ENCODE data around the gene ADA. TPM values are rescaled to one million over a fixed set of nuclear protein-coding genes. Genes with fewer than 3 reads are reported as not detected.

The ADA gene
- polyA plus RNA-seq, 1 of the 3 experiments (the other 2 are of a cell fraction): 25.7 TPM

GRCh38 chr20:44606725-44607441 lies 44.6 kb downstream of the ADA start:
- H2AFZ ChIP-seq (ENCODE audit: low read depth): no peak overlapping the region
- POLR2A ChIA-PET: no interaction called here
- H3K36me3 ChIP-seq (replicated peaks in 1 of 2; ENCODE audit: control insufficient read depth in 1 of 2, insufficient read depth in 2 of 2, low read length in 1 of 2): no peaks in the 10 kb centered on the region
- no peak overlapping the region for H3K9ac ChIP-seq
- no peaks in the 10 kb centered on the region for H3K9me3 ChIP-seq
- H3K4me2 ChIP-seq: no peak overlapping the region
- no peak overlapping the region for H3K4me3 ChIP-seq (ENCODE audit: low read depth in 2 of 2, low read length in 1 of 2)
- no peaks in the 10 kb centered on the region for H3K9me2 ChIP-seq
- no peaks in the 10 kb centered on the region for H3K27me3 ChIP-seq (ENCODE audit: insufficient read depth)
- DNase-seq: no peak
- no peak overlapping the region for H3K27ac ChIP-seq (ENCODE audit: low read depth in 2 of 2, low read length in 1 of 2)
- CTCF ChIA-PET: no interaction called here
- H3K79me2 ChIP-seq (ENCODE audit: insufficient read depth): peaks cover 27% of the 10 kb centered on the region
- peaks cover 10 to 11% of the 10 kb centered on the region in 2 experiments; a peak in 3 of 4 replicates for H3K4me1 ChIP-seq (ENCODE audit: control insufficient read depth in 1 of 2, insufficient read depth in 2 of 2, low read depth in 1 of 2, low read length in 1 of 2)
- TF ChIP-seq MAX (IDR thresholded peaks at IDR 0.05; ENCODE audit: low read depth) (no peak), YY1 (IDR thresholded peaks at IDR 0.05; ENCODE audit: low read depth) (no peak), FOSL2 (IDR thresholded peaks at IDR 0.05; ENCODE audit: borderline replicate concordance, low read depth) (no peak)
- WGBS (ENCODE audit: low lambda C conversion rate): 91% methylated on average over 5 of the region's 5 CpGs
- no peaks in the 10 kb centered on the region for H4K20me1 ChIP-seq (ENCODE audit: insufficient read depth)
- peaks cover 11% of the 10 kb centered on the region for H3F3A ChIP-seq (replicated peaks; ENCODE audit: insufficient read depth)

- Histone ChIP-seq H3K4me1 (ENCODE audit: control insufficient read depth in 1 of 2, insufficient read depth in 2 of 2, low read depth in 1 of 2, low read length in 1 of 2) (peaks cover 12 to 39% of the 10 kb centered on the region in 2 experiments), H3K27me3 (ENCODE audit: insufficient read depth) (no peaks in the 10 kb centered on the region), H3K9ac (no peak overlapping the region), H2AFZ (ENCODE audit: low read depth) (no peak overlapping the region), H3K79me2 (ENCODE audit: insufficient read depth) (peaks cover 26% of the 10 kb centered on the region), H3K4me2 (no peak overlapping the region), H4K20me1 (ENCODE audit: insufficient read depth) (no peaks in the 10 kb centered on the region), H3K36me3 (replicated peaks in 1 of 2; ENCODE audit: control insufficient read depth in 1 of 2, insufficient read depth in 2 of 2, low read length in 1 of 2) (no peaks in the 10 kb centered on the region), H3K9me2 (no peaks in the 10 kb centered on the region), H3K9me3 (no peaks in the 10 kb centered on the region), H3K27ac (ENCODE audit: low read depth in 2 of 2, low read length in 1 of 2) (no peak overlapping the region; a peak in 1 of 4 replicates), H3K4me3 (ENCODE audit: low read depth in 2 of 2, low read length in 1 of 2) (no peak overlapping the region), H3F3A (replicated peaks; ENCODE audit: insufficient read depth) (peaks cover 13% of the 10 kb centered on the region)
- CTCF ChIA-PET: interaction anchor here (1.4 to 2.0 kb wide), 6 partner anchors 16 to 219 kb away, joined by 3 to 7 read pairs (median 4); partner anchors contain the start of gene SERINC3
- WGBS (ENCODE audit: low lambda C conversion rate): 91% methylated on average over 7 of the region's 8 CpGs
- TF ChIP-seq PBX3 (IDR thresholded peaks at IDR 0.05) (no peak), CTCF (IDR thresholded peaks at IDR 0.05) (peak; percentile 14; the same call in 1 of the 2 replicates)
- DNase-seq: no peak
- POLR2A ChIA-PET: no interaction called here
Measured at GRCh38 chr20:44603327-44603726, 48.2 kb downstream of the ADA start.

- CTCF ChIA-PET: interaction anchor here (1.3 to 2.0 kb wide), 2 partner anchors 8 to 80 kb away, joined by 5 to 7 read pairs; partner anchors contain the start of gene SERINC3
- no peak overlapping the region for H3K4me3 ChIP-seq (ENCODE audit: low read depth in 2 of 2, low read length in 1 of 2)
- no peaks in the 10 kb centered on the region for H3K9me2 ChIP-seq
- no peaks in the 10 kb centered on the region for H3K36me3 ChIP-seq (replicated peaks in 1 of 2; ENCODE audit: control insufficient read depth in 1 of 2, insufficient read depth in 2 of 2, low read length in 1 of 2)
- 0% methylated on average over 1 of the region's 1 CpG for WGBS (ENCODE audit: low lambda C conversion rate)
- H2AFZ ChIP-seq (ENCODE audit: low read depth): no peak overlapping the region
- no peaks in the 10 kb centered on the region for H3K9me3 ChIP-seq
- H3K4me1 ChIP-seq (ENCODE audit: control insufficient read depth in 1 of 2, insufficient read depth in 2 of 2, low read depth in 1 of 2, low read length in 1 of 2): peaks cover 13 to 46% of the 10 kb centered on the region in 2 experiments
- DNase-seq: no peak
- peaks cover 13% of the 10 kb centered on the region for H3F3A ChIP-seq (replicated peaks; ENCODE audit: insufficient read depth)
- POLR2A ChIA-PET: no interaction called here
- no peaks in the 10 kb centered on the region for H4K20me1 ChIP-seq (ENCODE audit: insufficient read depth)
- peak overlapping the region; percentile 15; the same call in 1 of the 2 replicates for H3K9ac ChIP-seq
- H3K27ac ChIP-seq (ENCODE audit: low read depth in 2 of 2, low read length in 1 of 2): peak overlapping the region; percentile 83 to 84; a peak in 3 of 4 replicates
- H3K27me3 ChIP-seq (ENCODE audit: insufficient read depth): no peaks in the 10 kb centered on the region
- H3K4me2 ChIP-seq: peak overlapping the region; percentile 56; the same call in 1 of the 2 replicates
- peaks cover 24% of the 10 kb centered on the region; the same call in 1 of the 2 replicates for H3K79me2 ChIP-seq (ENCODE audit: insufficient read depth)
- no peak for TF ChIP-seq MXI1 (IDR thresholded peaks at IDR 0.05; ENCODE audit: low read depth, low read length)
- no peak for TF ChIP-seq IRF3 (IDR thresholded peaks at IDR 0.05; ENCODE audit: low read depth, low read length)
- peak in 1 of 2 experiments; percentile 33; a peak in 2 of 4 replicates for TF ChIP-seq EP300 (IDR thresholded peaks at IDR 0.05; ENCODE audit: borderline replicate concordance in 1 of 2, low read depth in 1 of 2, low read length in 1 of 2)
- TF ChIP-seq MAX (IDR thresholded peaks at IDR 0.05; ENCODE audit: low read depth): no peak
- no peak for TF ChIP-seq REST (IDR thresholded peaks at IDR 0.05; ENCODE audit: low read depth, low read length)
- TF ChIP-seq SIN3A (IDR thresholded peaks at IDR 0.05; ENCODE audit: borderline replicate concordance, low read depth, low read length): no peak
Measured at GRCh38 chr20:44601801-44602204, 49.7 kb downstream of the ADA start.

Measured in SK-N-SH (cell line).